ENCODE measurements around the gene TMEM106B.

DNA sequence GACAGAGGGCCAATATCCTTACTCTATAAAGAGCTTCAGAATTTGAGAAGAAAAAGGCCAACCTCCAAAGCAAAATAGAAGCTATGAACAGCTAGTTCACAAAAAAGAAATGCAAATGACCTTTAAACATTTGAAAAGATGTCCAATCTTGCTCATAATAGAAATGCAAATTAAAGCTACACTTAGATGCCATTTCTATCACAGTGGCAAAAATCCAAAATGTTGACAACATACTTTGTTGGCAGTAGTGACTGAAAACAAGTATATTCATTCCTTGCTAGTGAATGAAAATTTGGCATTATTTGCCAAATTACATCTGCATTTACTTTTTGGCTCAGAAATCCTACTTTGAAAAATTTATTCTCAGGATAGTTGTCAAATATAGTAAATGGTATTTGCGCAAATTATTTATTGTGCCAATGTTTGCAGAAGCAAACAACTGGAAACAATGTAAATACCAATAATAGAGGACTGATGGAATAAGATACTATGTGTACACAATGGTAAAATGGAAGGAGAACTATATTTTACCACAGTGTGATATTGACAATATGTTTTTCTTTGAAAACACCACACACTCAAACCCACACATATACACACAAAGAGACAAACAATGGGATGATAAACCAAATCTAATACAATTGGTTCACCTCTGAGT is 9.4 kb downstream of the TMEM106B start:
- TF ChIP-seq, protein P1, sequence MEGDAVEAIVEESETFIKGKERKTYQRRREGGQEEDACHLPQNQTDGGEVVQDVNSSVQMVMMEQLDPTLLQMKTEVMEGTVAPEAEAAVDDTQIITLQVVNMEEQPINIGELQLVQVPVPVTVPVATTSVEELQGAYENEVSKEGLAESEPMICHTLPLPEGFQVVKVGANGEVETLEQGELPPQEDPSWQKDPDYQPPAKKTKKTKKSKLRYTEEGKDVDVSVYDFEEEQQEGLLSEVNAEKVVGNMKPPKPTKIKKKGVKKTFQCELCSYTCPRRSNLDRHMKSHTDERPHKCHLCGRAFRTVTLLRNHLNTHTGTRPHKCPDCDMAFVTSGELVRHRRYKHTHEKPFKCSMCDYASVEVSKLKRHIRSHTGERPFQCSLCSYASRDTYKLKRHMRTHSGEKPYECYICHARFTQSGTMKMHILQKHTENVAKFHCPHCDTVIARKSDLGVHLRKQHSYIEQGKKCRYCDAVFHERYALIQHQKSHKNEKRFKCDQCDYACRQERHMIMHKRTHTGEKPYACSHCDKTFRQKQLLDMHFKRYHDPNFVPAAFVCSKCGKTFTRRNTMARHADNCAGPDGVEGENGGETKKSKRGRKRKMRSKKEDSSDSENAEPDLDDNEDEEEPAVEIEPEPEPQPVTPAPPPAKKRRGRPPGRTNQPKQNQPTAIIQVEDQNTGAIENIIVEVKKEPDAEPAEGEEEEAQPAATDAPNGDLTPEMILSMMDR (IDR thresholded peaks at IDR 0.05; ENCODE audit: insufficient read depth, low read length): no peak
- TF ChIP-seq, protein P2, sequence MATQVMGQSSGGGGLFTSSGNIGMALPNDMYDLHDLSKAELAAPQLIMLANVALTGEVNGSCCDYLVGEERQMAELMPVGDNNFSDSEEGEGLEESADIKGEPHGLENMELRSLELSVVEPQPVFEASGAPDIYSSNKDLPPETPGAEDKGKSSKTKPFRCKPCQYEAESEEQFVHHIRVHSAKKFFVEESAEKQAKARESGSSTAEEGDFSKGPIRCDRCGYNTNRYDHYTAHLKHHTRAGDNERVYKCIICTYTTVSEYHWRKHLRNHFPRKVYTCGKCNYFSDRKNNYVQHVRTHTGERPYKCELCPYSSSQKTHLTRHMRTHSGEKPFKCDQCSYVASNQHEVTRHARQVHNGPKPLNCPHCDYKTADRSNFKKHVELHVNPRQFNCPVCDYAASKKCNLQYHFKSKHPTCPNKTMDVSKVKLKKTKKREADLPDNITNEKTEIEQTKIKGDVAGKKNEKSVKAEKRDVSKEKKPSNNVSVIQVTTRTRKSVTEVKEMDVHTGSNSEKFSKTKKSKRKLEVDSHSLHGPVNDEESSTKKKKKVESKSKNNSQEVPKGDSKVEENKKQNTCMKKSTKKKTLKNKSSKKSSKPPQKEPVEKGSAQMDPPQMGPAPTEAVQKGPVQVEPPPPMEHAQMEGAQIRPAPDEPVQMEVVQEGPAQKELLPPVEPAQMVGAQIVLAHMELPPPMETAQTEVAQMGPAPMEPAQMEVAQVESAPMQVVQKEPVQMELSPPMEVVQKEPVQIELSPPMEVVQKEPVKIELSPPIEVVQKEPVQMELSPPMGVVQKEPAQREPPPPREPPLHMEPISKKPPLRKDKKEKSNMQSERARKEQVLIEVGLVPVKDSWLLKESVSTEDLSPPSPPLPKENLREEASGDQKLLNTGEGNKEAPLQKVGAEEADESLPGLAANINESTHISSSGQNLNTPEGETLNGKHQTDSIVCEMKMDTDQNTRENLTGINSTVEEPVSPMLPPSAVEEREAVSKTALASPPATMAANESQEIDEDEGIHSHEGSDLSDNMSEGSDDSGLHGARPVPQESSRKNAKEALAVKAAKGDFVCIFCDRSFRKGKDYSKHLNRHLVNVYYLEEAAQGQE (IDR thresholded peaks at IDR 0.05; ENCODE audit: insufficient replicate concordance, low read depth): no peak
- no peak for TF ChIP-seq POLR2AphosphoS5 (IDR thresholded peaks at IDR 0.05; ENCODE audit: low read depth)
